HEK293 (cell line): ENCODE results near the gene MAPRE2.

Experiments used
- CTCF ChIA-PET: fragments of 350-600 bp; formaldehyde crosslinking; extraction: SDS; loops from one replicate; lab custom pipeline; 2021; ENCODE audit warnings: antibody characterized with exemption; lab: Yijun Ruan, JAX
- POLR2A ChIA-PET: fragments of 300-600 bp; formaldehyde crosslinking; extraction: SDS; loops from one replicate; lab custom pipeline; 2020; ENCODE audit warnings: antibody characterized with exemption, inconsistent platforms; lab: Yijun Ruan, JAX
- H3K27ac ChIP-seq: fragments of 200-500 bp; sonication (Bioruptor generic); 2 replicates; pipeline ENCODE4 v1.5.1; 2014; ENCODE audit warnings: low read depth, low read length, control low read depth, inconsistent platforms; ENCODE audit errors: extremely low read depth
- H3K36me3 ChIP-seq, 2 experiments: fragments of 200-500 bp in 1 of 2; sonication (Bioruptor generic) in 1 of 2; 1 replicate in 1 of 2; 2 replicates in 1 of 2; pipeline ENCODE4 v1.5.1; 2014 to 2017; ENCODE audit warnings: inconsistent platforms in 2 of 2, low read length in 2 of 2; ENCODE audit not compliant: control insufficient read depth in 2 of 2, insufficient read depth in 1 of 2
- H3K4me1 ChIP-seq: fragments of 200-500 bp; sonication (Bioruptor generic); 2 replicates; pipeline ENCODE4 v1.5.1; 2014; ENCODE audit warnings: mild to moderate bottlenecking, low read length, inconsistent platforms; ENCODE audit not compliant: control insufficient read depth, insufficient read depth
- H3K4me3 ChIP-seq: 2 replicates; pipeline ENCODE4 v1.5.1; 2011; ENCODE audit warnings: low read depth, mild to moderate bottlenecking, control low read depth, low read length, moderate library complexity
- H3K9me3 ChIP-seq: fragments of 200-500 bp; sonication (Bioruptor generic); 2 replicates; pipeline ENCODE4 v1.5.1; 2014; ENCODE audit warnings: low read depth, low read length, inconsistent platforms; ENCODE audit not compliant: control insufficient read depth, insufficient read depth
- GLI4 ChIP-seq: fragments of 450-650 bp; formaldehyde crosslinking; IDR thresholded peaks from 2 replicates; pipeline ENCODE4 v1.5.1; 2016; ENCODE audit warnings: missing biosample characterization, missing genetic modification characterization
- HOXA7 ChIP-seq: sonication (generic); formaldehyde crosslinking; IDR thresholded peaks from 2 replicates; pipeline ENCODE4 v1.8.1; 2022; ENCODE audit warnings: missing genetic modification reagents, borderline replicate concordance
- HOXC10 ChIP-seq: sonication (generic); formaldehyde crosslinking; IDR thresholded peaks from 2 replicates; pipeline ENCODE4 v1.8.1; 2023; ENCODE audit warnings: mild to moderate bottlenecking, missing genetic modification reagents
- MEIS1 ChIP-seq: sonication (generic); formaldehyde crosslinking; IDR thresholded peaks from 2 replicates; pipeline ENCODE4 v1.8.1; 2022; ENCODE audit warnings: missing genetic modification reagents, mild to moderate bottlenecking, borderline replicate concordance
- PRDM1 ChIP-seq: fragments of 450-650 bp; formaldehyde crosslinking; IDR thresholded peaks from 2 replicates; pipeline ENCODE4; 2016; ENCODE audit warnings: missing biosample characterization, missing genetic modification characterization
- REPIN1 ChIP-seq: fragments of 450-650 bp; formaldehyde crosslinking; IDR thresholded peaks from 2 replicates; pipeline ENCODE4 v1.5.1; 2017; ENCODE audit warnings: missing biosample characterization, missing genetic modification characterization, low read depth
- ZBTB7A ChIP-seq: fragments of 450-650 bp; formaldehyde crosslinking; IDR thresholded peaks from 2 replicates; pipeline ENCODE4 v1.5.1; 2016; ENCODE audit warnings: low read depth, missing biosample characterization, missing genetic modification characterization
- ZBTB8A ChIP-seq: fragments of 450-650 bp; formaldehyde crosslinking; IDR thresholded peaks from 2 replicates; pipeline ENCODE4 v1.5.1; 2016; ENCODE audit warnings: missing biosample characterization, missing genetic modification characterization
- ZNF112 ChIP-seq: fragments of 450-650 bp; formaldehyde crosslinking; IDR thresholded peaks from 2 replicates; pipeline ENCODE4 v1.5.0; 2017; ENCODE audit warnings: missing biosample characterization, missing genetic modification characterization
- ZNF175 ChIP-seq: fragments of 450-650 bp; formaldehyde crosslinking; IDR thresholded peaks from 2 replicates; pipeline ENCODE4 v1.5.1; 2016; ENCODE audit warnings: missing biosample characterization, missing genetic modification characterization
- ZNF202 ChIP-seq: fragments of 450-650 bp; formaldehyde crosslinking; IDR thresholded peaks from 2 replicates; pipeline ENCODE4 v1.5.1; 2016; ENCODE audit warnings: missing biosample characterization, missing genetic modification characterization, borderline replicate concordance
- ZNF23 ChIP-seq: fragments of 450-650 bp; formaldehyde crosslinking; IDR thresholded peaks from 2 replicates; pipeline ENCODE4 v1.5.1; 2016; ENCODE audit warnings: missing biosample characterization, missing genetic modification characterization, borderline replicate concordance
- ZNF248 ChIP-seq: fragments of 450-650 bp; formaldehyde crosslinking; IDR thresholded peaks from 2 replicates; pipeline ENCODE4 v1.5.1; 2017; ENCODE audit warnings: missing biosample characterization, missing genetic modification characterization
- ZNF302 ChIP-seq: fragments of 450-650 bp; formaldehyde crosslinking; IDR thresholded peaks from 2 replicates; pipeline ENCODE4 v1.5.1; 2016; ENCODE audit warnings: missing biosample characterization, missing genetic modification characterization, low read depth
- ZNF350 ChIP-seq: fragments of 450-650 bp; formaldehyde crosslinking; IDR thresholded peaks from 2 replicates; pipeline ENCODE4 v1.5.0; 2017; ENCODE audit warnings: missing biosample characterization, mild to moderate bottlenecking, missing genetic modification characterization
- ZNF521 ChIP-seq: fragments of 450-650 bp; formaldehyde crosslinking; IDR thresholded peaks from 2 replicates; pipeline ENCODE4 v1.5.1; 2017; ENCODE audit warnings: missing biosample characterization, mild to moderate bottlenecking, missing genetic modification characterization
- ZNF530 ChIP-seq: fragments of 450-650 bp; formaldehyde crosslinking; IDR thresholded peaks from 2 replicates; pipeline ENCODE4 v1.5.1; 2016; ENCODE audit warnings: low read depth, missing biosample characterization, missing genetic modification characterization
- ZNF544 ChIP-seq: fragments of 450-650 bp; formaldehyde crosslinking; IDR thresholded peaks from 2 replicates; pipeline ENCODE4 v1.5.0; 2017; ENCODE audit warnings: missing biosample characterization, missing genetic modification characterization
- ZNF585B ChIP-seq: fragments of 450-650 bp; formaldehyde crosslinking; IDR thresholded peaks from 2 replicates; pipeline ENCODE4 v1.5.1; 2016; ENCODE audit warnings: missing biosample characterization, missing genetic modification characterization
- ZNF629 ChIP-seq: fragments of 450-650 bp; formaldehyde crosslinking; IDR thresholded peaks from 2 replicates; pipeline ENCODE4 v1.5.1; 2017; ENCODE audit warnings: missing biosample characterization, missing genetic modification characterization
- ZNF76 ChIP-seq: fragments of 450-650 bp; formaldehyde crosslinking; IDR thresholded peaks from 2 replicates; pipeline ENCODE4; 2016; ENCODE audit warnings: low read depth, missing biosample characterization, missing genetic modification characterization, borderline replicate concordance
- ZNF777 ChIP-seq: fragments of 450-650 bp; formaldehyde crosslinking; IDR thresholded peaks from 2 replicates; pipeline ENCODE4 v1.5.1; 2017; ENCODE audit warnings: missing biosample characterization, missing genetic modification characterization, borderline replicate concordance
- ZSCAN23 ChIP-seq: fragments of 450-650 bp; formaldehyde crosslinking; IDR thresholded peaks from 2 replicates; pipeline ENCODE4 v1.5.1; 2016; ENCODE audit warnings: missing biosample characterization, missing genetic modification characterization
- TF ChIP-seq, protein P1 (sequence below): fragments of 450-650 bp; IDR thresholded peaks from 2 replicates; pipeline ENCODE4 v1.5.1; 2018; ENCODE audit warnings: missing biosample characterization, mild to moderate bottlenecking, missing genetic modification characterization
- TF ChIP-seq, protein P2 (sequence below): fragments of 450-650 bp; formaldehyde crosslinking; IDR thresholded peaks from 2 replicates; pipeline ENCODE4 v1.5.1; 2016; ENCODE audit warnings: missing biosample characterization, missing genetic modification characterization, borderline replicate concordance

The MAPRE2 gene

DNA sequence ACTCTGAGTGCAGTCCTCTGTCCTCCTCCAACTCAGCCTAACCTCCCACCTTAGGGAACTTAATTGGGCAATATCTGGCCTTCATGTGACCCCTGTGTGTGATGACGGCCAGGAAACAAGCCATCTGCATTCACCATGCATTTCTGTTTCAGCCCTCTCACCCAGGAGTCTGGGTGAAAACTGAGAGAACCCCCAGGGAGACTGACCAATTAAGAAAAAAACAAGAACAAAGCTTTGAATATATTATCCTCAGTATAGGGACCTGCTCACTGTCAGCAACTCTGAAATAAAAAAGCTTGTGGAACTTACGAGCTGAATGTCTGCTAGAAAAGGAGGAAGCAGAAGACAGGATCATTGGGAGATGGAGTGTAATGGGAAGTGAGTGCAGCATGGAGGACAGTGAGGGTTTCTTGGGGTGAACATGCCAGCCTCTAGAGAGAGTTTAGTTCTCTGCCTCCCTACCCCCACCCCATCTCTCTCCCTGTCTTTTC is 9.5 kb downstream of the MAPRE2 start:
- no peak for TF ChIP-seq ZNF530
- no peak for TF ChIP-seq HOXA7 (CRISPR knock-in tag)
- no peak for TF ChIP-seq ZBTB7A (tag by site-specific recombination)
- TF ChIP-seq ZNF248 (tag by site-specific recombination), result no peak
- TF ChIP-seq ZNF76 (tag by site-specific recombination), result no peak
- TF ChIP-seq ZBTB8A (tag by site-specific recombination), result no peak
- TF ChIP-seq, protein P1, sequence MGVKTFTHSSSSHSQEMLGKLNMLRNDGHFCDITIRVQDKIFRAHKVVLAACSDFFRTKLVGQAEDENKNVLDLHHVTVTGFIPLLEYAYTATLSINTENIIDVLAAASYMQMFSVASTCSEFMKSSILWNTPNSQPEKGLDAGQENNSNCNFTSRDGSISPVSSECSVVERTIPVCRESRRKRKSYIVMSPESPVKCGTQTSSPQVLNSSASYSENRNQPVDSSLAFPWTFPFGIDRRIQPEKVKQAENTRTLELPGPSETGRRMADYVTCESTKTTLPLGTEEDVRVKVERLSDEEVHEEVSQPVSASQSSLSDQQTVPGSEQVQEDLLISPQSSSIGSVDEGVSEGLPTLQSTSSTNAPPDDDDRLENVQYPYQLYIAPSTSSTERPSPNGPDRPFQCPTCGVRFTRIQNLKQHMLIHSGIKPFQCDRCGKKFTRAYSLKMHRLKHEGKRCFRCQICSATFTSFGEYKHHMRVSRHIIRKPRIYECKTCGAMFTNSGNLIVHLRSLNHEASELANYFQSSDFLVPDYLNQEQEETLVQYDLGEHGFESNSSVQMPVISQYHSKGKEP (tag by site-specific recombination), result no peak
- TF ChIP-seq ZNF629 (tag by site-specific recombination), result no peak
- no peak for TF ChIP-seq ZNF23 (tag by site-specific recombination)
- TF ChIP-seq, protein P2, sequence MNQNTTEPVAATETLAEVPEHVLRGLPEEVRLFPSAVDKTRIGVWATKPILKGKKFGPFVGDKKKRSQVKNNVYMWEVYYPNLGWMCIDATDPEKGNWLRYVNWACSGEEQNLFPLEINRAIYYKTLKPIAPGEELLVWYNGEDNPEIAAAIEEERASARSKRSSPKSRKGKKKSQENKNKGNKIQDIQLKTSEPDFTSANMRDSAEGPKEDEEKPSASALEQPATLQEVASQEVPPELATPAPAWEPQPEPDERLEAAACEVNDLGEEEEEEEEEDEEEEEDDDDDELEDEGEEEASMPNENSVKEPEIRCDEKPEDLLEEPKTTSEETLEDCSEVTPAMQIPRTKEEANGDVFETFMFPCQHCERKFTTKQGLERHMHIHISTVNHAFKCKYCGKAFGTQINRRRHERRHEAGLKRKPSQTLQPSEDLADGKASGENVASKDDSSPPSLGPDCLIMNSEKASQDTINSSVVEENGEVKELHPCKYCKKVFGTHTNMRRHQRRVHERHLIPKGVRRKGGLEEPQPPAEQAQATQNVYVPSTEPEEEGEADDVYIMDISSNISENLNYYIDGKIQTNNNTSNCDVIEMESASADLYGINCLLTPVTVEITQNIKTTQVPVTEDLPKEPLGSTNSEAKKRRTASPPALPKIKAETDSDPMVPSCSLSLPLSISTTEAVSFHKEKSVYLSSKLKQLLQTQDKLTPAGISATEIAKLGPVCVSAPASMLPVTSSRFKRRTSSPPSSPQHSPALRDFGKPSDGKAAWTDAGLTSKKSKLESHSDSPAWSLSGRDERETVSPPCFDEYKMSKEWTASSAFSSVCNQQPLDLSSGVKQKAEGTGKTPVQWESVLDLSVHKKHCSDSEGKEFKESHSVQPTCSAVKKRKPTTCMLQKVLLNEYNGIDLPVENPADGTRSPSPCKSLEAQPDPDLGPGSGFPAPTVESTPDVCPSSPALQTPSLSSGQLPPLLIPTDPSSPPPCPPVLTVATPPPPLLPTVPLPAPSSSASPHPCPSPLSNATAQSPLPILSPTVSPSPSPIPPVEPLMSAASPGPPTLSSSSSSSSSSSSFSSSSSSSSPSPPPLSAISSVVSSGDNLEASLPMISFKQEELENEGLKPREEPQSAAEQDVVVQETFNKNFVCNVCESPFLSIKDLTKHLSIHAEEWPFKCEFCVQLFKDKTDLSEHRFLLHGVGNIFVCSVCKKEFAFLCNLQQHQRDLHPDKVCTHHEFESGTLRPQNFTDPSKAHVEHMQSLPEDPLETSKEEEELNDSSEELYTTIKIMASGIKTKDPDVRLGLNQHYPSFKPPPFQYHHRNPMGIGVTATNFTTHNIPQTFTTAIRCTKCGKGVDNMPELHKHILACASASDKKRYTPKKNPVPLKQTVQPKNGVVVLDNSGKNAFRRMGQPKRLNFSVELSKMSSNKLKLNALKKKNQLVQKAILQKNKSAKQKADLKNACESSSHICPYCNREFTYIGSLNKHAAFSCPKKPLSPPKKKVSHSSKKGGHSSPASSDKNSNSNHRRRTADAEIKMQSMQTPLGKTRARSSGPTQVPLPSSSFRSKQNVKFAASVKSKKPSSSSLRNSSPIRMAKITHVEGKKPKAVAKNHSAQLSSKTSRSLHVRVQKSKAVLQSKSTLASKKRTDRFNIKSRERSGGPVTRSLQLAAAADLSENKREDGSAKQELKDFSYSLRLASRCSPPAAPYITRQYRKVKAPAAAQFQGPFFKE, result no peak
- no peak for TF ChIP-seq MEIS1
- TF ChIP-seq ZNF521 (tag by site-specific recombination), result no peak
- TF ChIP-seq PRDM1 (tag by site-specific recombination), result no peak
- TF ChIP-seq ZNF350 (tag by site-specific recombination), result no peak
- TF ChIP-seq ZNF777 (tag by site-specific recombination), result no peak
- no peak for TF ChIP-seq ZNF112 (tag by site-specific recombination)
- POLR2A ChIA-PET, result interaction anchor here (2.0 kb wide), 1 partner anchor 9 kb away, joined by 18 read pairs; the partner anchor contains the start of gene MAPRE2
- CTCF ChIA-PET, result interaction anchor here (0.5 to 1.2 kb wide), 5 partner anchors 8 to 1310 kb away, joined by 3 to 5 read pairs (median 3); no protein-coding TSS in a partner anchor
- peaks cover 0 to 3% of the 10 kb centered on the region in 2 experiments; a peak in 1 of 3 replicates for H3K36me3 ChIP-seq
- H3K4me3 ChIP-seq, result no peak overlapping the region
- no peak overlapping the region for H3K27ac ChIP-seq
- peaks cover 3% of the 10 kb centered on the region for H3K4me1 ChIP-seq
- H3K9me3 ChIP-seq, result no peaks in the 10 kb centered on the region

DNA sequence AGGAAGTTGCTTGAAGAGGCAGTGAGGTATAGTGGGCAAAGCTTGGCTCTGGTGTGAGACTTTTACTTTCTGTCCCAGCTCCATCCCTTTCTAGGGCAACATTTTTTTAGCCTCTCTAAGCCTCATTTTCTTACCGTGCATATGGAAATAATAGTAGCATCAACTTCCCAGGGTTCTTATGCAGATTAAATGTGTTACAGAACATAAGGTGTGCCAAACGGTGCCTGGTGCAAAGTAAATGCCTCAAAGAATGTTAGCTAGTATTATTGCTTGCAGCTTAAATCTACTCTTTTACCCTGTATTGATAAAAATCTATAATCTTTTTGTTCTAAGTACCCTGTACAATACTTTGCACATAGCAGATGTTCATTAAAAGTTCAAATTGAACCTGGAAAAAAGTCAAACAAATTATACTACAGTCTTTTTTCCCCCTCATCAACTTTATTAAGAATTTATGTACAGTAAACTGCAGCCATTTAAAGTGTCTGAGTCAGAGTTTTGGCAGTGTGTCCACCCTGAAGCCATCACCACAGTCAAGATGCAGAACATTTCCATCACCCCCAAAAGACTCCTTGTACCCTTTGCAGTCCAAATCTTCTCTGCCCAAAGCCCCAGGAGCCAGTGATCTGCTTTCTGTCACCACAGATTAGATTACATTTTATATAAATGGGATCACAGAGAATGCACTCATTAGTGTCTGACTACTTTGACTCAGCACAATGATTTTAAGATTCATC is 10.6 kb downstream of the MAPRE2 start:
- TF ChIP-seq ZNF777 (tag by site-specific recombination), result no peak
- TF ChIP-seq ZNF175, result no peak
- no peak for TF ChIP-seq ZNF248 (tag by site-specific recombination)
- no peak for TF ChIP-seq ZNF544 (tag by site-specific recombination)
- no peak for TF ChIP-seq ZNF521 (tag by site-specific recombination)
- no peak for TF ChIP-seq ZNF202 (tag by site-specific recombination)
- TF ChIP-seq ZNF585B (tag by site-specific recombination), result no peak
- TF ChIP-seq ZNF302 (tag by site-specific recombination), result no peak
- TF ChIP-seq HOXC10 (CRISPR knock-in tag), result no peak
- no peak for TF ChIP-seq REPIN1 (tag by site-specific recombination)
- TF ChIP-seq GLI4, result no peak
- no peak for TF ChIP-seq HOXA7 (CRISPR knock-in tag)
- TF ChIP-seq ZSCAN23 (tag by site-specific recombination), result no peak
- Histone ChIP-seq H3K4me3 (no peak overlapping the region), H3K9me3 (no peaks in the 10 kb centered on the region), H3K27ac (no peak overlapping the region), H3K36me3 (peaks cover 0 to 3% of the 10 kb centered on the region in 2 experiments; a peak in 1 of 3 replicates), H3K4me1 (peaks cover 3% of the 10 kb centered on the region)
- ChIA-PET POLR2A (interaction anchor here (2.0 kb wide), 1 partner anchor 10 kb away, joined by 18 read pairs; the partner anchor contains the start of gene MAPRE2), CTCF (interaction anchor here (0.6 to 1.2 kb wide), 2 partner anchors 9 to 17 kb away, joined by 3 to 5 read pairs; no protein-coding TSS in a partner anchor)
